GM12873 (cell line): ENCODE results near the gene ZCCHC4.

Experiments
- TF ChIP-seq, protein P1 (sequence below): IDR thresholded peaks from 2 replicates; pipeline ENCODE4 v1.5.1; 2012; ENCODE audit warnings: low read depth, mild to moderate bottlenecking, moderate library complexity, low read length, control low read depth; ENCODE audit not compliant: insufficient read depth; ENCODE audit errors: missing control alignments

Gene ZCCHC4

DNA sequence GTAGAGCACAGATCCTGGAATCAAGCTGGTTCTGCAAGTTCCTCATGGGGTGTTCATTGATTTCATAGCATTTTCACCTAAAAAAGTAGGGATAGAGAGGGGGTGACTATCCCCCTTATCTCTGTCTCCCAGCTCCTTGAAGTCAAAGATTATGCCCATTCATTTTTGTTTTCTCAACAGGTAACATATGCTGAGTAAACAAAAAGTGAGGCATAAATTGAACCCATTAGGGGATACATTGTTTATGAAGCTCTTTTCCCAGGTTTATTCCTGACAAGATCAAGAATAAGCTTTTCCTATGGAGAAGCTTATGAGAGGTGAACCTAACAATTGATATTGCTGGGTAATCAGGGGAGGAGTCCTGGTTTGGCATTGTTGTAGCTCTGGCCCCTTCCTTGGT, 55.3 kb downstream of the ZCCHC4 start:
- TF ChIP-seq, protein P1, sequence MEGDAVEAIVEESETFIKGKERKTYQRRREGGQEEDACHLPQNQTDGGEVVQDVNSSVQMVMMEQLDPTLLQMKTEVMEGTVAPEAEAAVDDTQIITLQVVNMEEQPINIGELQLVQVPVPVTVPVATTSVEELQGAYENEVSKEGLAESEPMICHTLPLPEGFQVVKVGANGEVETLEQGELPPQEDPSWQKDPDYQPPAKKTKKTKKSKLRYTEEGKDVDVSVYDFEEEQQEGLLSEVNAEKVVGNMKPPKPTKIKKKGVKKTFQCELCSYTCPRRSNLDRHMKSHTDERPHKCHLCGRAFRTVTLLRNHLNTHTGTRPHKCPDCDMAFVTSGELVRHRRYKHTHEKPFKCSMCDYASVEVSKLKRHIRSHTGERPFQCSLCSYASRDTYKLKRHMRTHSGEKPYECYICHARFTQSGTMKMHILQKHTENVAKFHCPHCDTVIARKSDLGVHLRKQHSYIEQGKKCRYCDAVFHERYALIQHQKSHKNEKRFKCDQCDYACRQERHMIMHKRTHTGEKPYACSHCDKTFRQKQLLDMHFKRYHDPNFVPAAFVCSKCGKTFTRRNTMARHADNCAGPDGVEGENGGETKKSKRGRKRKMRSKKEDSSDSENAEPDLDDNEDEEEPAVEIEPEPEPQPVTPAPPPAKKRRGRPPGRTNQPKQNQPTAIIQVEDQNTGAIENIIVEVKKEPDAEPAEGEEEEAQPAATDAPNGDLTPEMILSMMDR = no peak

DNA sequence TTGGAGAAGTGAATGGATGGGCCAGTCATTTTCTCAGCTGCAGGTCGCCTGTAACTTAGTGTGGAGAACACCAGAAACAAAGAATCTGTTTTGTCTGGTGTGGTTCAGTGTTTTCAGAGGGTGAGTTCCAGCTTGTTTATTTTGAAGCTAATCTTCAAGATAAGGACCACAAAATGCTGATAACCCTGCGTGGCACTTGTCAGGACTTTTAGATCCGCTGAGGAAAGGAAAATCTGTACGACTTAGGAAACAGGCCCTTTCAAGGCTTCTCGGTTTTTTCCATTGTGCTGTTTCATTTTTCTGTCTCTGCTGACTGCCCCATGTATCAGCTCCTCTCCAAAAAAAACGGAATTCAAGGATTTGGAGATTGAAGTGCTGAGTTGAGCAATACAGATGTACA, 55.7 kb downstream of the ZCCHC4 start:
- TF ChIP-seq, protein P1 = no peak

DNA sequence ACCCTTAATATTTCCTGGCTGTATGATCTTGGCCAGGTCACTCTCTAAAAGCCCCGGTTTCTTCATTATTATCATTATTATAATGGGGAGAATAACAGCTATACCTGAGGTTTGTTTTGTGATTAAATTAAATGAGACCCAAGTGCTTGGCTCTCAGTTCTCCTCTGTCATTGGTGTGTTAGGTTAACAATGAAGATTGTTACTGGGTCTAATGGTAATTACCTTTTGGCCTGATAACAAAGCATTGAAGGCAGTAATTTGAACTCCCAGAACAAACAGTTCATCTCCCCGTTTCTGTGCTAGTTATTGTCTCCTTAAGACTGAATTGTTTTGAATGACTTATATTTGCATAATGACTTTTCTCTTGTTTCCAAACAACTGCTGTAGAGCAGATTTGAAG, 57.7 kb downstream of the ZCCHC4 start:
- TF ChIP-seq, protein P1 = no peak

GRCh38 chr4:25376754-25377571, 64.4 kb downstream of the ZCCHC4 start, which contains the start of gene ANAPC4:
ANAPC4 (plus strand) TSS chr4:25377263; CDS start chr4:25377428, 165 bp downstream.
- TF ChIP-seq, protein P1 = no peak

DNA sequence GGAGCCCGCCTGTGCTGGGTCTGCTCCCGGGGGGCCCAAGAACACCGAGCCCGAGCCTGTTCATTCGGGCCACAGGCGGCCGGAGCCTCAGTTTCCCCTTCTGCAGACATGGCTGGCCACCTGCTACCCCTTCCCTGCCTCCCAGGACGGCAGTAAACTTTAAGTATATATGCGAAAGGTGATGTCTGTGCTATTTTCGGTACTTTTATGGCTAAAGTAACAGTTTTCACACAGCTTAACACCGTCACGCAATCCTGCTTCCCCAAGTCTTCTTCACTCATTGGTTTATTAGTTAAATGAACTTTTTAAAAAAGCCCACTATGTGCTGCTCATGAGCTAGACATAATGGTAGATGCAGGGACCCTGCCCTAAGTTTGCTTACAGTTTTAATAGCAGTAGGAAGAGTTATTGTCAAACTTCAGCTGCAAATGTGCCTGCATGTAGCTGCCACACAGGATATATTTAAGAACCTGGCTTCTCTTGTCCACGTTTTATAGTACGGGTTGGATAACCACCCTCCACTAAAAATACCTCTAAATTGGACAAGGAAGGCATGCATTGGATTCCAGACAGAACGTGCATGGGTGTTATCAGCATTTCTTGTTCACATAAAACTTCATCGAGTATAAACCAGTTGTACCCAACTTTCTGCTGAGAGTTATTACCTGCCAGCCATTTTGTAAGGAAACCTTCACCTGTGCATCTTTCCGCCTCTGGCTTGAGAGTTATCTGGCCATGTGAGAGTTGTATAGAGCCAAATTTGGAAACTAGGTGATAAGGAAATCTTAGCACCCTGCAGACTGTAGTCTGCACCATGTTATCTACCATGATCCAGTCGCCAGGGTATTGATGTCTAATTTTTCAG, 65.2 kb downstream of the ZCCHC4 start:
- TF ChIP-seq, protein P1 = no peak

- TF ChIP-seq, protein P1 = no peak
These were observed 65.8 kb downstream of the ZCCHC4 start for GRCh38 chr4:25378437-25378743.

DNA sequence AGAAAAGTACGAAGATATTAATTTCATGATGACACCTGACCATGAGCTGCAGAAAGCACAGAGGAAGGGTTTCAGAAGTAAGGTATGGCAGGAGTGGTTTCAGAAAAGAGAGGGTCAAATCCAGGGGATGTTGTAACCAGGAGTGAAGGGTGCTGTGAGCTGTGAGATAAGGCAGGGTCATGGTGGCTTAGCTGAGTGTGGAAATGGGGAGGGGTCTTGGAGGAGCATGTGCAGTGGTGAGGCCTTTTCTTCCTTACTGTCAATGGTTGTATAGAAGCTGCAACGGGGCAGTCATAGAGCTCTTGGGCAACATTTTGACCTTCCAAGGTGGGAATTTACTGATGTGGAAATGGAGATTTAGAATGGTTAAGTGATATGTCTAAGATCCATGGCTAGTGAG, 67.0 kb downstream of the ZCCHC4 start:
- TF ChIP-seq, protein P1 = no peak
